GM12878 (cell line): ENCODE data around the gene CMC4.

ENCODE experiments used
- NFIC ChIP-seq: IDR thresholded peaks from 2 replicates; pipeline ENCODE4 v1.6.1; 2012; ENCODE audit warnings: low read depth, mild to moderate bottlenecking, inconsistent platforms, low read length, moderate library complexity
- SUZ12 ChIP-seq: fragments of 200-600 bp; sonication (generic); IDR thresholded peaks from one replicate; pipeline ENCODE4 v1.6.1; 2018; ENCODE audit warnings: antibody characterized with exemption, mild to moderate bottlenecking; ENCODE audit not compliant: unreplicated experiment
- TF ChIP-seq, protein P1 (sequence below), 3 experiments: IDR thresholded peaks in 2 of 3; conservative IDR thresholded peaks in 1 of 3; 2 replicates each; pipeline ENCODE4 v1.5.1; 2011; ENCODE audit warnings: low read depth in 3 of 3, low read length in 3 of 3, mild to moderate bottlenecking in 3 of 3, control low read depth in 2 of 3, moderate library complexity in 2 of 3, inconsistent platforms in 1 of 3, mixed read lengths in 1 of 3; ENCODE audit not compliant: control insufficient read depth in 2 of 3, insufficient read depth in 1 of 3; ENCODE audit errors: extremely low read depth in 1 of 3

DNA sequence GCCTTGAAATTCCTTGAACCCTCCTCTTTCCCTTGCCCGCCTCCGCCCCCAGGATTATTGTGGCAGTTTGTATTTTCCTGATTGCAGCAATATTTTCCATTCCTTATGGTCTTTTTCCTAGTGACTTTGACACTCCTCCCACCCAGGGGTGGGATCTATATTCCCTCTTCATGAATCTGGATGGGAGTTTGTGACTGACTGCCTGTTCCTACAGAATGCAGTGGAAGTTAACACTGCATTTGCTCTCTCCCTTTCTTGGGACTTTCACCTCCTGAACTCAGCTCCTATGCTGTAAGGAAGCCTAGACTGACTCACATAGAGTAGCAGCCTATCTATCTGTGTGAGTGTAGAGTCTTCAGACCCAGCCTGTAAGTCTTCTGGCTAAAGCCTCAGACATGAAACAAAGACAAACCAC, 42.1 kb downstream of the CMC4 start:
- no peak for TF ChIP-seq SUZ12
- TF ChIP-seq, protein P1, sequence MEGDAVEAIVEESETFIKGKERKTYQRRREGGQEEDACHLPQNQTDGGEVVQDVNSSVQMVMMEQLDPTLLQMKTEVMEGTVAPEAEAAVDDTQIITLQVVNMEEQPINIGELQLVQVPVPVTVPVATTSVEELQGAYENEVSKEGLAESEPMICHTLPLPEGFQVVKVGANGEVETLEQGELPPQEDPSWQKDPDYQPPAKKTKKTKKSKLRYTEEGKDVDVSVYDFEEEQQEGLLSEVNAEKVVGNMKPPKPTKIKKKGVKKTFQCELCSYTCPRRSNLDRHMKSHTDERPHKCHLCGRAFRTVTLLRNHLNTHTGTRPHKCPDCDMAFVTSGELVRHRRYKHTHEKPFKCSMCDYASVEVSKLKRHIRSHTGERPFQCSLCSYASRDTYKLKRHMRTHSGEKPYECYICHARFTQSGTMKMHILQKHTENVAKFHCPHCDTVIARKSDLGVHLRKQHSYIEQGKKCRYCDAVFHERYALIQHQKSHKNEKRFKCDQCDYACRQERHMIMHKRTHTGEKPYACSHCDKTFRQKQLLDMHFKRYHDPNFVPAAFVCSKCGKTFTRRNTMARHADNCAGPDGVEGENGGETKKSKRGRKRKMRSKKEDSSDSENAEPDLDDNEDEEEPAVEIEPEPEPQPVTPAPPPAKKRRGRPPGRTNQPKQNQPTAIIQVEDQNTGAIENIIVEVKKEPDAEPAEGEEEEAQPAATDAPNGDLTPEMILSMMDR (IDR thresholded peaks at IDR 0.05 in 2 of 3, conservative IDR thresholded peaks at IDR 0.05 in 1 of 3; ENCODE audit: control insufficient read depth in 2 of 3, extremely low read depth in 1 of 3, insufficient read depth in 1 of 3, low read depth in 3 of 3, low read length in 3 of 3), result no peak
- TF ChIP-seq NFIC, result no peak
